Urinary bladder (tissue), 4 donors: ENCODE results near the gene ZNF484. TPM values are rescaled to one million over a fixed set of nuclear protein-coding genes. Genes with fewer than 3 reads are reported as not detected.
A peak's percentile ranks its signal among the peaks of the same experiment; 100 is the strongest.
"Not testable (repeated sequence)": the region's sequence is repeated elsewhere in the genome, so short reads cannot be mapped to it uniquely, and the experiment has no call there.

Experiments
- DNase-seq: peaks from one replicate; pipeline ENCODE4 v3.0.0-alpha.2; 2015; ENCODE audit errors: extremely low spot score
- H3K27ac ChIP-seq: one replicate; pipeline ENCODE4 v1.5.1; 2013; ENCODE audit warnings: low read depth, mild to moderate bottlenecking, moderate library complexity
- H3K36me3 ChIP-seq: one replicate; pipeline ENCODE4 v1.6.1; 2013; ENCODE audit warnings: mild to moderate bottlenecking, moderate library complexity; ENCODE audit not compliant: insufficient read depth
- H3K4me1 ChIP-seq: one replicate; pipeline ENCODE4 v1.6.1; 2013; ENCODE audit warnings: mild to moderate bottlenecking, moderate library complexity; ENCODE audit not compliant: insufficient read depth
- H3K4me3 ChIP-seq: one replicate; pipeline ENCODE4 v1.5.1; 2013; ENCODE audit warnings: low read depth, low read length
- WGBS: extraction: QIAGEN DNeasy Blood & Tissue Kit; methylation state at CpG from one replicate; pipeline ENCODE4 v1.1.7; 2013; 5-methylcytosine and 5-hydroxymethylcytosine counted together
- polyA plus RNA-seq: library from polyadenylated mRNA; stranded (reverse); fragments of 200-250 nt; gene quantifications from one replicate; pipeline ENCODE4 v1.2.3, GENCODE V29; 2013
- total RNA-seq: library from RNA; depleted of rRNA; stranded (reverse); fragments of >200 nt; gene quantifications from one replicate; pipeline ENCODE4 v1.2.3, GENCODE V29; 2014
- donor health status: healthy with polysubstance abuse.
- donor health status: healthy.

ZNF484 gene
- 44.1 TPM for total RNA-seq
- polyA plus RNA-seq: 2.2 TPM

DNA sequence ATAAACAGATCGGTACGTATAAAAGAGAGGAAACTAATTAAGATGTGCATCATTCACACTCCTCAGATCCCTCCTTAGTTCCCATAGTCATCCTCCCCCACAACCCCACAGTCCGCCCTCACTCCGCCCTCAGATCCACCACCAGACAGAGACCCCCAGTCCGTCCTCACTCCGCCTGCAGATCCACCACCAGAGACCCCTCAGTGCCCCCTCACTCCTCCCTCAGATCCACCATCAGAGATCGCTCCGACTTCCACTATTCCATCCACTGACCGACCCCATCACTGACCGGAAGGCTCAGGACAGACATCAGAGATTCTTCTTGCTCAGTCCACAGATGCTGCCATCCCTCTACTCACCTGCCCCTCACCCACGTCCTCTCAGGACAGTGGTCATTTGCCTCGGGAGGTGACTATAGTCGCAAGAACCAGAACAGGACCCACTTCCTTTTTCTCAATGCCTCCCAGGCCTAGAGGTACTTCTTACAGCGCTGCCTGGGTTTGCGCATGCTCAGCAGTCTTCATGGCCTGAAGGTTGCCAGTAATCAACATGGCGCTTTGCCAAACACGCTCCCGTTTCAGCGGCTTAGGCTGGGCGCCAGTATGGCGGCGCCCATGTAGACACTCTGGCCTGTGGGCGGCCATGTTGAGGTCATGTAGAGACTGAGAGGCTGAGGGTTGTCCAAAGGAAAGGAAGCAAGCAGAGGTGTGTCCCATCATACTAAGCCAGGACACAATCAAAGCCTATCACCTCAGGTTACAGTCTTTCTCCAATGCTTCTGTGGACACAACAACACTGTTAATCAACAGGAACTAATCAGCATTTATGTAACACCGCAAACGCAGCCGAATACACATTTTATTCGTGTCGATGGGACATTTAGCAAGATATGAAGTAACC lies at the start of gene ZNF484:
Gene ZNF484 (minus strand): TSS at position 508 of the 900 bp plus-strand sequence. CDS start 3,009 bp downstream, outside the sequence.
- 17% methylated on average over 28 of the region's 28 CpGs for WGBS
- Histone ChIP-seq H3K4me3 (peak within 1 kb of the TSS; percentile 44), H3K27ac (no peak within 1 kb of the TSS), H3K4me1 (no peaks in the 10 kb centered on the region), H3K36me3 (peaks cover 2% of the 10 kb centered on the region)
- peak; percentile 95 for DNase-seq

DNA sequence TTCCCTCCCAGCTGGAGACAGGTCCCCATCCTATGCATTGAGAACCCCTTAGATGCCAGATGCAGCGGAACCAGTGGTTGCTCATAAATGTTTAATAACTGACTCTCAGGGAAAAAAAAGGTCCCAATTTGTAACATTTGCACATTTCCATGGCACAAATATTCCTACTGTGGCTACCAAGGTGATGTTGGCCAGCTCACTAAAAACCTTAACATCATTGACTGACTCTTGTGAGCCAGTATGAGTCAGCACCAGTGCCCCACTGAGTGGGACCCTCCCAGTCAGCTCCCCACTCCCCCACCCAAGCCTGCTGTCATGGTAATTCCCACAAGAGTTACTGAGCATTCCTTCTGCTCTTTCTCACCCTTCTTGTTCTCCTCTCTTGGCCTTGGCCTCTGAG lies 42.6 kb upstream of the ZNF484 start:
- no peak overlapping the region for H3K27ac ChIP-seq
- H3K4me1 ChIP-seq: no peaks in the 10 kb centered on the region
- no peak for DNase-seq
- 100% methylated on average over 1 of the region's 1 CpG for WGBS
- no peak overlapping the region for H3K4me3 ChIP-seq
- H3K36me3 ChIP-seq: no peaks in the 10 kb centered on the region

DNA sequence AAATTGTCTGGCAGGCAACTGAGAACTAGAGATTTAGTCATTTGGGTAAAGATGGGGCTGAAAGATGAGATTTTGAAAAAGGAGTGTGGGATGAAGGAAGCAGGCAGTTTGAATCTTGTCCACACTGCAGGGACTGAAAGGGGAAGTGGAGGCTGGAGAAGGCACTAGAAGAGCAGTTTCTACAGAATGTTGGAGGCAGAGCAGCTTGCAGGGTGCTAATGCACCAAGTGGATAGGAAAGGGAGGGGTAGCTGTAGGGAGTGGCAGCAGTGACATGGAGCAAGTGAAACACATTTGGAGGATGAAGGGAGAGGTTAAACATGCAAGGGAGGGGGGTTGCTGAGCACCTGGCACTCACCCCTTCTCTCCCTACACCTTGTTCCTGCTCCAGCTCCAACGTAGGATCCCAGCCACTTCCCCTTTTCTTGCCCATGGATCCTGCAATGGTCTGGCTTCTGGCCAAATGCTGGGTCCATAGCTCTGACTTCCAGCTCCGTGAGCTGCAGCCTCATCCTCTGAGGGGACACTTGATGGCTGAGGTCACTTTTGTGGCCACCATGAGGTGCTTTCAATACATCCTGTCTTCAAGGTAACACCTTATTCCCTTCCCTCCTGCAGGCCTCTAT lies 39.5 kb upstream of the ZNF484 start:
- H3K4me3 ChIP-seq: no peak overlapping the region
- DNase-seq: no peak
- no peaks in the 10 kb centered on the region for H3K36me3 ChIP-seq
- H3K27ac ChIP-seq: no peak overlapping the region
- WGBS: 23% methylated on average over 2 of the region's 2 CpGs
- no peaks in the 10 kb centered on the region for H3K4me1 ChIP-seq

DNA sequence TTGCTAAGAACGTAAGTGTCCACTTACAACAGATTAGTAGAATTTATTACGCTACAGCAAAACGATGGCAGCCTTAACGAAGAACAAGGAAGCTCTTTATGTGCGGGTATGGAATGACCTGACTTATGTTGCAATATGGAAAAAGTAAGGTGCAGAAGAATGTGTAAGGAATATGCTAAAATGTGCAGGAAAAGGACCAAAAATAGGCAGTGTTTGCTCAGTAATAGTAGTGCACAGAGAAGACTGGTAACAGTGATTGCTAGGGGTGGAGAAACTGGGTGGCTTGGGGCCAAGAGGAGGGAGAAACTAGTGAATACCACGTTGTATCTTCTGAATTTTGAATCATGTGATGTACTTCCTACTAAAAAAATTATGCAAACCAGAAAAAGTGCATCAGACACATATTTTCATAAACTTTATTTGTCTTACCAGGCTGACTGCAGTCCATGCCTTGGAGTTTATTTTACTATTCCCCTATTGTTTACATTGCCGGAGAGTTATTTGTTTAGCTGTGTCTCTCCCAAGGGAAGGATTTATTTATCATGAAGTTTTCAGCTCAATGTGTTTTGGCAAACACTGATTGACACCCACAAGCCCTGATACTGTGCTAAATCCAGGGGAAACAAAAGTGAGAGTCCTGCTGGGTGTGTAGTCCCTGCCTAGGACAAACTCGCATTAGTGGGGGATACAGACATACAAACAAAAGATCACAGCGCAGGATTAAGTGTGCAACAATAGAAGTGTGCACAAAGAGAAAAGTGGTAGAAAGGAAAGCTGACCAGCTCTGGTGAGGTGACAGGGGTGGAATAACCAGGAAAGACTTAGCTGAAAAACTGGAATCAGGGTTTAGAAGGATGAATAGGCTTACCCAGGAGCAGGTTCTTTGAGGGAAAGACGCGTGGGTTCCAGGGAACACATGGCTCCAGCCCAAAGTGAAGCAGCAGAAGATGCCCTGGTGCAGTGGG lies 34.0 kb upstream of the ZNF484 start:
- peak; percentile 10 for DNase-seq
- H3K4me1 ChIP-seq: no peaks in the 10 kb centered on the region
- 40% methylated on average over 11 of the region's 11 CpGs for WGBS
- no peak overlapping the region for H3K27ac ChIP-seq
- no peak overlapping the region for H3K4me3 ChIP-seq
- H3K36me3 ChIP-seq: no peaks in the 10 kb centered on the region

DNA sequence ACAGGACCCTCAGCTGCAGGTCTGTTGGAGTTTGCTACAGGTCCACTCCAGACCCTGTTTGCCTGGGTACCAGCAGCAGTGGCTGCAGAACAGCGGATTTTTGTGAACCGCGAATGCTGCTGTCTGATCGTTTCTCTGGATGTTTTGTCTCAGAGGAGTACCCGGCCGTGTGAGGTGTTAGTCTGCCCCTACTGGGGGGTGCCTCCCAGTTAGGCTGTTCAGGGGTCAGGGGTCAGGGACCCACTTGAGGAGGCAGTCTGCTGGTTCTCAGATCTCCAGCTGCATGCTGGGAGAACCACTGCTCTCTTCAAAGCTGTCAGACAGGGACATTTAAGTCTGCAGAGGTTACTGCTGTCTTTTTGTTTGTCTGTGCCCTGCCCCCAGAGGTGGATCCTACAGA lies 27.3 kb upstream of the ZNF484 start:
- H3K4me3 ChIP-seq, H3K27ac ChIP-seq, DNase-seq, H3K36me3 ChIP-seq, H3K4me1 ChIP-seq: not testable (repeated sequence)
- 65% methylated on average over 6 of the region's 6 CpGs for WGBS

DNA sequence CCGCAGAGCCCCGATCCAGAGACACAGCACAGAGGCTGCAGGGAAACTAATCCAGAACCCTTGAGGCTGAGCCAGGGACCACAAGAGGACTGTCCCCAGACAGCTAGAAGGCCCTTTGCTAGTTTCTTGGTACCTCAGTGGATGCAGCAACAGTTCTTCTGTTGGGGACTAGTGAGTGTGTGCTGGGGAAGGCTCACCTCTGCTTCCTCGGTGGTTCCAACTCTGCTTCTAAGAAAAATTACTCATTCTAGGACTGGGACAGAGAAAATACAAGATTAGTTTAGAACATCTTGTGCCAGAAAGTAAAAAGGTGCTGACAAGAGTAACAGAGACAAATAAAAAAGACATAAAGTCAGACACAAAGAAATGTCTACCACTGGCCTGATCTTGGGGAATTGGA lies 19.5 kb upstream of the ZNF484 start:
- Histone ChIP-seq H3K4me3 (no peak overlapping the region), H3K27ac (no peak overlapping the region), H3K36me3 (no peaks in the 10 kb centered on the region), H3K4me1 (no peaks in the 10 kb centered on the region)
- 94% methylated on average over 3 of the region's 3 CpGs for WGBS
- no peak for DNase-seq

DNA sequence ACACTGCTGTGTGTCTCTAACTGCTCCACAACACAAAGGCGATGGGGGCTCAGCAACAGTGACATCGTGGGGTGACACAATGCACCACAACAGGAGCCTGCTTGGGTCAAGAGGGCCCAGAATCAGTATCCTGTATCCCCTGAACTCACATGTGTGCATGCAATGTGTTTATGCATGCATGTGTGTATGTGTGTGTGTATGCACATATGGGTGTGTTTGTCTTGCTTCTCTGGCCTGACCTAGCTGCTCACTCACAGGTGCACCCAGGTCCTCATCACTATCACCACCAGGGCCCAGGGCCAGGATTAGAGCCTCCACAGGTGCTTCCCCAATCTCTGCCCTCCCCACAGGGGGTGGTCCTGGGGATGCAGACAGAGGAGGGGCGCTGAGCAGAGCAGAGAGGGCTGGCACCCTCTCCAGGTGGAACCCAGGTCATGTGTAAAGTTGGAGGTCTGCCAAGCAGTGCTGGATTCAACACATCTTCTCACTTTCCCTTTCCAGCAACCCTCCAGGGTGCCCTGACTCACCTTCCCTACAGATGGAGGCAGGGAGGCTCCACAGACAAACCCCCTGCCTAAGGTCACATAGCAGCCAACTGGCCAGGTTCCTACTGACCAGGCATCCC lies 18.1 kb upstream of the ZNF484 start:
- no peak overlapping the region for H3K4me3 ChIP-seq
- H3K4me1 ChIP-seq: no peaks in the 10 kb centered on the region
- no peaks in the 10 kb centered on the region for H3K36me3 ChIP-seq
- no peak overlapping the region for H3K27ac ChIP-seq
- WGBS: 93% methylated on average over 3 of the region's 3 CpGs
- no peak for DNase-seq

DNA sequence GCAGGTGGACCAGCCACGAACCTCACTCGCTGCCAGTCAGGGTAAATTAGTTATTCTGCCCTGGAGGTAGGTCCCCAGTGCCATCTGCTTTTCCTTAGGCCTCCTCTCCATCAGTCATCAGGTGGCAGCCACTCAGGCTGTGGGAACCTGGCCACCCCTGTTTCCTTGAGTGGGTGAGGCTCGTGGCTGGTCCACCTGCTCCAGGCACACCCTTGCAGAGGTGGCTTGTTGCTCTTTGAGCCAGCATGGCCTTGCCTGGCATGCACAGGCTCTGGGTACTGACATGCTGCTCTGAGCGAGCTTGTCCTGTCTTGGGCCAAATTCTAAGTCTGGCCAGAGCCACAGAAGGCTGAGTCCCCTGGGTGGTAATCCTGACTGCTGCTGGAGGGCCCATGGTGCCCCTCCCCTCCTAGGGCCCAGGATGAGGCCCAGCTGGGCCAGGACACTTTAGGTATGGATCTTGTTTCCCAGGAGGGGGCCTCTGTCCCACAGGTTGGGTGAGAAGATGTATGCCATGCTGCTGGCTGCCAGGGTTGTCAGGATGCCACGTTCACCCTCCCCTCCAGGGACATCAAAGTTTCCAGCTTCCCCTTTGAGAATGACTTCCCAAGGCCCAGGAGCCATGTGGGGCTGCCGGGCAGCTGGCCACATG lies 17.0 kb upstream of the ZNF484 start:
- Histone ChIP-seq H3K4me1 (no peaks in the 10 kb centered on the region), H3K36me3 (no peaks in the 10 kb centered on the region), H3K4me3 (no peak overlapping the region), H3K27ac (no peak overlapping the region)
- 86% methylated on average over 6 of the region's 6 CpGs for WGBS
- DNase-seq: no peak

DNA sequence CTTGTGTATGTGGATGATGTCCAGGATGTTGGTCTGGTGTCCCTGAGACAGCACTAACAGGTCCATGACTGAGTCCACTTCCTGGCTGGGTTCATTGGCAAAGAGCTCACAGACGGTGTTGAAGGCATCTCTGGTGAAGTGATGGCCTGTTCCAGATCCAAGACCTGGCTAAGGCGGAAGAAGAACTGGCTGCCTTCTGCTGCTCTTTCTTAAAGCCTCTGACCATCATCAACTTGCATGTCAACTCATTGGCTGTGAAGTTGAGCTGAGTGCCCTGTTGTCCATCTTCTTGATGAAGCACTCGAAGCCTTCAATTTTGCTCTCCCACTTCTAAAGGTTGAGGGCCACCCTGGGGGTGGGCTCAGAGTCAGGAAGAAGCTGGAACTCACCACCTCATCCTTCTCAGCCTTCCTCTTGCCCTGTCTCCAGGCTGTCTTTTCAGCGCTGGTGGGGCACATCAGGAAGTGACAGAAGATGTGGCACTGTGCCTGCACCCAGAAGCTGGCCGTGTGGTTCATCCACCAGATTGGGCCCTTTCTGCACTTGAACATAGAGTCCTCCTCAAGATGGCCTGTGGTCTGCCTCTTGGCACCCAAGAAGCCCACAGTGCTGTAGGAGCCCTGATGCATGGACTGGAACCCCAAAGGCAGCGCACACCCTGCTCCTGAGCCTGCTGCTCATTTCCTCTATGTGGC lies 16.2 kb upstream of the ZNF484 start:
- not testable (repeated sequence) for H3K4me3 ChIP-seq, DNase-seq, H3K4me1 ChIP-seq, H3K27ac ChIP-seq, H3K36me3 ChIP-seq
- 93% methylated on average over 6 of the region's 6 CpGs for WGBS

DNA sequence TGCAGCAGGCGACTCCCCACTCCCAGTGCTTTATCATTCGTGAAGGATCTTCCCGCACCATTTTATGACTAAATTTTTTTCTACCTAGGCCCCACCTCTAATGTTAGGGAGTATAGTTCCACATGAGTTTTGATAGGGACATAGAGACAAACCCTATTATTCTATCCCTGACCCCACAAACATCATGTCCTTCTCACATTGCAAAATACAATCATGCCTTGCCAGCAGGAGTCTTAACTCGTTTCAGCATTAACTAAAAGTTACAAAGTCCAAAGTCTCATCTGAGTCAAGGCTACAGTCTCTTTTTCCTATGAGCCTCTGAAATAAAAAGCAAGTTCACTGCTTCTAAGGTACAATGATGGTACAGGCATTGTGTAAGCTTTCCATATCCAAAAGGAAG lies 14.4 kb upstream of the ZNF484 start:
- H3K4me1 ChIP-seq, DNase-seq, H3K27ac ChIP-seq, H3K4me3 ChIP-seq, H3K36me3 ChIP-seq: not testable (repeated sequence)
- 75% methylated on average over 4 of the region's 4 CpGs for WGBS

DNA sequence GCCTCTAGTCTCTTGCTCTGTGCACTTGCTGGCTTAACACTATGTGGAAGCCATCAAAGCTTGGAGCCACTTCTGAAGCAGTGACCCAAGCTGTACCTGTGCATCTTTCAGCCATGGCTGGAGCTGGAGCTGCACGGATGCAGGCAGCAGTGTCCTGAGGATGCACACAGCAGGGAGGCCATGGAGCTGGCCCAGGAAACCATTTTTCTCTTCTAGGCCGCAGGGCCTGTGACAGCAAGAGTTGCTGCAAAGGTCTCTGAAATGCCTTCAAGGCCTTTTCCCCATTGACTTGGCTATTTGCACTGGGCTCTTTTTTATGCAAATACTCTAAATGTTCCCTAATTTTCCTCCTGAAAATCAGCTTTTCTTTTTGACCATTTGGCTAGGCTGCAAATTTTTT lies 12.9 kb upstream of the ZNF484 start:
- Histone ChIP-seq H3K27ac (no peak overlapping the region), H3K4me1 (no peaks in the 10 kb centered on the region), H3K36me3 (no peaks in the 10 kb centered on the region), H3K4me3 (no peak overlapping the region)
- WGBS: 73% methylated on average over 2 of the region's 2 CpGs
- DNase-seq: no peak

DNA sequence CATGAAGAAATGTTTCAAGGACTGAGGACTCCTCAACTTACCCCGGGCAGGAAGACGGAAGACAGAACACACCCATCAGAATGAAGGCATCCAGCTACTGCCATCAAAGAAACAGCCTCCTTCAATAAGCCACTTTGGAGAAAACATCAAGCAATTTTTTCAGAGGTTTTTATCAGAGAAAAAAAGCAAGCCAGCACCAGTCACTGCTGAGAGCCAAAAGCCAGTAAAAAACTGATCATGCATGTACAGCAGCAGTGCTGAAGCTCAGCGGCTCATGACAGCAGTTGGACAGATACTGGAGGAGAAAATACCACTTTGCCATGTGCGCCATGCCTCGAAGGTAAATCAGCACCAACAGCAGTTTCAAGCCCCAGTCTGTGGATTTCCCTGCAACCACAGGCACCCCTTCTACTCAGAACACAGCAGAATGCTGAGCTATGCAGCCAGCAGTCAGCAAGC lies 10.1 kb upstream of the ZNF484 start:
- no peak for DNase-seq
- no peak overlapping the region for H3K4me3 ChIP-seq
- no peak overlapping the region for H3K27ac ChIP-seq
- H3K36me3 ChIP-seq: no peaks in the 10 kb centered on the region
- H3K4me1 ChIP-seq: no peaks in the 10 kb centered on the region
- whole genome bisulfite sequencing: 59% methylated on average over 5 of the region's 5 CpGs
